Measurements from ENCODE around the gene MIDN. TPM values are rescaled to one million over a fixed set of nuclear protein-coding genes. Genes with fewer than 3 reads are reported as not detected.
"Not testable (repeated sequence)": the region's sequence is repeated elsewhere in the genome, so short reads cannot be mapped to it uniquely, and the experiment has no call there.

MIDN gene
- total and polyA plus RNA-seq, 2 donors: 8.7 to 55.1 TPM

- Histone ChIP-seq H3K4me3 (ENCODE audit: low read length in 2 of 2) (no peak overlapping the region), H3K36me3 (ENCODE audit: control insufficient read depth in 2 of 2, insufficient read depth in 2 of 2, low read length in 1 of 2) (no peaks in the 10 kb centered on the region), H3K4me1 (ENCODE audit: control insufficient read depth in 2 of 2, insufficient read depth in 2 of 2, low read length in 2 of 2) (no peaks in the 10 kb centered on the region), H3K27ac (ENCODE audit: low read depth in 1 of 2, low read length in 1 of 2) (no peak overlapping the region), H3K9me3 (ENCODE audit: control insufficient read depth in 2 of 2, insufficient read depth in 1 of 2, low read length in 1 of 2) (no peaks in the 10 kb centered on the region), H3K27me3 (ENCODE audit: control insufficient read depth in 2 of 2, insufficient read depth in 1 of 2, low read length in 1 of 2) (peaks cover 20 to 70% of the 10 kb centered on the region in 2 donors)
- no peak for DNase-seq (ENCODE audit: low read depth in 6 of 9, low spot score in 9 of 9)
- 94% methylated on average over 24 of the region's 24 CpGs for WGBS
These were observed 48.3 kb downstream of the MIDN start for GRCh38 chr19:1296575-1297271.

- no peaks in the 10 kb centered on the region for H3K36me3 ChIP-seq (ENCODE audit: control insufficient read depth in 2 of 2, insufficient read depth in 2 of 2, low read length in 1 of 2)
- no peak overlapping the region for H3K4me3 ChIP-seq (ENCODE audit: low read length in 2 of 2)
- H3K27ac ChIP-seq (ENCODE audit: low read depth in 1 of 2, low read length in 1 of 2): no peak overlapping the region
- H3K27me3 ChIP-seq (ENCODE audit: control insufficient read depth in 2 of 2, insufficient read depth in 1 of 2, low read length in 1 of 2): peaks cover 14 to 69% of the 10 kb centered on the region in 2 donors
- WGBS: 90% methylated on average over 8 of the region's 8 CpGs
- no peaks in the 10 kb centered on the region for H3K4me1 ChIP-seq (ENCODE audit: control insufficient read depth in 2 of 2, insufficient read depth in 2 of 2, low read length in 2 of 2)
- no peaks in the 10 kb centered on the region for H3K9me3 ChIP-seq (ENCODE audit: control insufficient read depth in 2 of 2, insufficient read depth in 1 of 2, low read length in 1 of 2)
- DNase-seq (ENCODE audit: low read depth in 6 of 9, low spot score in 9 of 9): no peak
These were observed 49.9 kb downstream of the MIDN start for GRCh38 chr19:1298235-1298634.

GRCh38 chr19:1299801-1300200, 51.4 kb downstream of the MIDN start:
- Histone ChIP-seq H3K36me3 (ENCODE audit: control insufficient read depth in 2 of 2, insufficient read depth in 2 of 2, low read length in 1 of 2) (no peaks in the 10 kb centered on the region), H3K9me3 (ENCODE audit: control insufficient read depth in 2 of 2, insufficient read depth in 1 of 2, low read length in 1 of 2) (no peaks in the 10 kb centered on the region), H3K27me3 (ENCODE audit: control insufficient read depth in 2 of 2, insufficient read depth in 1 of 2, low read length in 1 of 2) (peaks cover 5 to 64% of the 10 kb centered on the region in 2 donors), H3K27ac (ENCODE audit: low read depth in 1 of 2, low read length in 1 of 2) (no peak overlapping the region), H3K4me3 (ENCODE audit: low read length in 2 of 2) (no peak overlapping the region), H3K4me1 (ENCODE audit: control insufficient read depth in 2 of 2, insufficient read depth in 2 of 2, low read length in 2 of 2) (no peaks in the 10 kb centered on the region)
- no peak for DNase-seq (ENCODE audit: low read depth in 6 of 9, low spot score in 9 of 9)
- 79% methylated on average over 34 of the region's 34 CpGs for WGBS

- no peak overlapping the region for H3K27ac ChIP-seq (ENCODE audit: low read depth in 1 of 2, low read length in 1 of 2)
- no peaks in the 10 kb centered on the region for H3K9me3 ChIP-seq (ENCODE audit: control insufficient read depth in 2 of 2, insufficient read depth in 1 of 2, low read length in 1 of 2)
These were observed 52.5 kb downstream of the MIDN start for GRCh38 chr19:1300744-1301490.

GRCh38 chr19:1302533-1303239, 54.3 kb downstream of the MIDN start:
- no peak overlapping the region for H3K27ac ChIP-seq (ENCODE audit: low read depth in 1 of 2, low read length in 1 of 2)
- H3K36me3 ChIP-seq (ENCODE audit: control insufficient read depth in 2 of 2, insufficient read depth in 2 of 2, low read length in 1 of 2): no peaks in the 10 kb centered on the region
- H3K4me3 ChIP-seq (ENCODE audit: low read length in 2 of 2): no peak overlapping the region
- H3K9me3 ChIP-seq (ENCODE audit: control insufficient read depth in 2 of 2, insufficient read depth in 1 of 2, low read length in 1 of 2): no peaks in the 10 kb centered on the region
- H3K27me3 ChIP-seq (ENCODE audit: control insufficient read depth in 2 of 2, insufficient read depth in 1 of 2, low read length in 1 of 2): peaks cover 0 to 40% of the 10 kb centered on the region in 2 donors
- WGBS: 90% methylated on average over 36 of the region's 36 CpGs
- no peaks in the 10 kb centered on the region for H3K4me1 ChIP-seq (ENCODE audit: control insufficient read depth in 2 of 2, insufficient read depth in 2 of 2, low read length in 2 of 2)
- DNase-seq (ENCODE audit: low read depth in 6 of 9, low spot score in 9 of 9): no peak

More at GRCh38 chr19:1300744-1301490, 52.5 kb downstream of the MIDN start:
- H3K4me3 ChIP-seq (ENCODE audit: low read length in 2 of 2): no peak overlapping the region
- H3K36me3 ChIP-seq (ENCODE audit: control insufficient read depth in 2 of 2, insufficient read depth in 2 of 2, low read length in 1 of 2): no peaks in the 10 kb centered on the region
- DNase-seq (ENCODE audit: low read depth in 6 of 9, low spot score in 9 of 9): no peak
- 92% methylated on average over 35 of the region's 35 CpGs for WGBS
- H3K27me3 ChIP-seq (ENCODE audit: control insufficient read depth in 2 of 2, insufficient read depth in 1 of 2, low read length in 1 of 2): peaks cover 3 to 54% of the 10 kb centered on the region in 2 donors
- no peaks in the 10 kb centered on the region for H3K4me1 ChIP-seq (ENCODE audit: control insufficient read depth in 2 of 2, insufficient read depth in 2 of 2, low read length in 2 of 2)

- Histone ChIP-seq H3K27ac (ENCODE audit: low read depth in 1 of 2, low read length in 1 of 2) (no peak overlapping the region), H3K9me3 (ENCODE audit: control insufficient read depth in 2 of 2, insufficient read depth in 1 of 2, low read length in 1 of 2) (no peaks in the 10 kb centered on the region), H3K4me3 (ENCODE audit: low read length in 2 of 2) (no peak overlapping the region), H3K27me3 (ENCODE audit: control insufficient read depth in 2 of 2, insufficient read depth in 1 of 2, low read length in 1 of 2) (peaks cover 0 to 38% of the 10 kb centered on the region in 2 donors), H3K36me3 (ENCODE audit: control insufficient read depth in 2 of 2, insufficient read depth in 2 of 2, low read length in 1 of 2) (no peaks in the 10 kb centered on the region), H3K4me1 (ENCODE audit: control insufficient read depth in 2 of 2, insufficient read depth in 2 of 2, low read length in 2 of 2) (no peaks in the 10 kb centered on the region)
- DNase-seq (ENCODE audit: low read depth in 6 of 9, low spot score in 9 of 9): no peak
- WGBS: 92% methylated on average over 28 of the region's 28 CpGs
These were observed 56.0 kb downstream of the MIDN start for GRCh38 chr19:1304197-1304924.

GRCh38 chr19:1305354-1305753, 57.0 kb downstream of the MIDN start:
- H3K4me3 ChIP-seq (ENCODE audit: low read length in 2 of 2); H3K9me3 ChIP-seq (ENCODE audit: control insufficient read depth in 2 of 2, insufficient read depth in 1 of 2, low read length in 1 of 2); H3K27ac ChIP-seq (ENCODE audit: low read depth in 1 of 2, low read length in 1 of 2); DNase-seq (ENCODE audit: low read depth in 6 of 9, low spot score in 9 of 9); H3K4me1 ChIP-seq (ENCODE audit: control insufficient read depth in 2 of 2, insufficient read depth in 2 of 2, low read length in 2 of 2); H3K36me3 ChIP-seq (ENCODE audit: control insufficient read depth in 2 of 2, insufficient read depth in 2 of 2, low read length in 1 of 2): not testable (repeated sequence)
- 92% methylated on average over 9 of the region's 9 CpGs for WGBS
- peaks cover 0 to 40% of the 10 kb centered on the region in 2 donors for H3K27me3 ChIP-seq (ENCODE audit: control insufficient read depth in 2 of 2, insufficient read depth in 1 of 2, low read length in 1 of 2)

GRCh38 chr19:1307320-1307719, 58.9 kb downstream of the MIDN start:
- H3K27ac ChIP-seq (ENCODE audit: low read depth in 1 of 2, low read length in 1 of 2): no peak overlapping the region
- DNase-seq (ENCODE audit: low read depth in 6 of 9, low spot score in 9 of 9): no peak
- H3K4me3 ChIP-seq (ENCODE audit: low read length in 2 of 2): no peak overlapping the region
- 96% methylated on average over 38 of the region's 38 CpGs for WGBS
- no peaks in the 10 kb centered on the region for H3K9me3 ChIP-seq (ENCODE audit: control insufficient read depth in 2 of 2, insufficient read depth in 1 of 2, low read length in 1 of 2)
- H3K4me1 ChIP-seq (ENCODE audit: control insufficient read depth in 2 of 2, insufficient read depth in 2 of 2, low read length in 2 of 2): no peaks in the 10 kb centered on the region
- peaks cover 0 to 37% of the 10 kb centered on the region in 2 donors for H3K27me3 ChIP-seq (ENCODE audit: control insufficient read depth in 2 of 2, insufficient read depth in 1 of 2, low read length in 1 of 2)
- H3K36me3 ChIP-seq (ENCODE audit: control insufficient read depth in 2 of 2, insufficient read depth in 2 of 2, low read length in 1 of 2): no peaks in the 10 kb centered on the region
